Keratinocyte (primary cell): Measurements from ENCODE around the gene NUP214. TPM values are rescaled to one million over a fixed set of nuclear protein-coding genes. Genes with fewer than 3 reads are reported as not detected.

Experiments
- DNase-seq: peaks from one replicate; pipeline ENCODE4 v3.0.0-alpha.2; 2011; ENCODE audit warnings: low read depth, missing footprints, low spot score
- FAIRE-seq: peaks from 2 replicates; lab custom pipeline; 2011; peaks lifted over from hg19 to GRCh38; lab: Jason Lieb, UNC
- H2AFZ ChIP-seq: 2 replicates; pipeline ENCODE4 v1.6.0; 2012; ENCODE audit warnings: low read length, control low read depth, inconsistent platforms; ENCODE audit not compliant: control insufficient read depth
- H3K27ac ChIP-seq: 2 replicates; pipeline ENCODE4 v1.5.1; 2011; ENCODE audit warnings: low read length; ENCODE audit not compliant: control insufficient read depth, insufficient read depth
- H3K27me3 ChIP-seq: 3 replicates; pipeline ENCODE4 v1.6.0; 2011; ENCODE audit warnings: low read length; ENCODE audit not compliant: control insufficient read depth, insufficient read depth; ENCODE audit errors: extremely low read depth
- H3K36me3 ChIP-seq, 2 experiments: 2 replicates in 1 of 2; 3 replicates in 1 of 2; pipeline ENCODE4 v1.5.1; 2011; ENCODE audit warnings: low read length in 2 of 2, mild to moderate bottlenecking in 1 of 2; ENCODE audit not compliant: control insufficient read depth in 2 of 2, insufficient read depth in 2 of 2; ENCODE audit errors: extremely low read depth in 1 of 2
- H3K4me1 ChIP-seq: 3 replicates; pipeline ENCODE4 v1.5.1; 2011; ENCODE audit warnings: low read length; ENCODE audit not compliant: control insufficient read depth, insufficient read depth; ENCODE audit errors: extremely low read depth
- H3K4me2 ChIP-seq: 3 replicates; pipeline ENCODE4 v1.6.0; 2011; ENCODE audit warnings: low read depth, low read length; ENCODE audit not compliant: control insufficient read depth, insufficient read depth; ENCODE audit errors: extremely low read depth
- H3K4me3 ChIP-seq, 3 experiments: fragments of 200-600 bp in 1 of 3; sonication (generic) in 1 of 3; 2 replicates in 2 of 3; 3 replicates in 1 of 3; pipeline ENCODE4 v1.5.1; 2011 to 2016; ENCODE audit warnings: low read length in 3 of 3, mild to moderate bottlenecking in 3 of 3, control low read depth in 2 of 3, inconsistent platforms in 1 of 3, low read depth in 1 of 3, mixed read lengths in 1 of 3, mixed run types in 1 of 3, moderate library complexity in 1 of 3; ENCODE audit not compliant: control insufficient read depth in 2 of 3, insufficient read depth in 2 of 3; ENCODE audit errors: extremely low read depth in 1 of 3
- H3K79me2 ChIP-seq: 2 replicates; pipeline ENCODE4 v1.6.0; 2012; ENCODE audit warnings: low read length; ENCODE audit not compliant: control insufficient read depth, insufficient read depth
- H3K9ac ChIP-seq: 3 replicates; pipeline ENCODE4 v1.6.0; 2011; ENCODE audit warnings: low read length; ENCODE audit not compliant: control insufficient read depth, insufficient read depth; ENCODE audit errors: extremely low read depth
- H3K9me1 ChIP-seq: 3 replicates; pipeline ENCODE4 v1.6.0; 2011; ENCODE audit warnings: low read length; ENCODE audit not compliant: control insufficient read depth, insufficient read depth; ENCODE audit errors: extremely low read depth
- H3K9me3 ChIP-seq: 2 replicates; pipeline ENCODE4 v1.5.1; 2012; ENCODE audit warnings: low read depth, low read length; ENCODE audit not compliant: control insufficient read depth
- H4K20me1 ChIP-seq: 3 replicates; pipeline ENCODE4 v1.6.0; 2011; ENCODE audit warnings: low read length; ENCODE audit not compliant: control insufficient read depth, insufficient read depth; ENCODE audit errors: extremely low read depth
- CTCF ChIP-seq, 3 experiments: IDR thresholded peaks in 1 of 3; conservative IDR thresholded peaks in 1 of 3; optimal IDR thresholded peaks in 1 of 3; 2 replicates in 2 of 3; 3 replicates in 1 of 3; pipeline versions ENCODE3 to v1.5.1; 2011; ENCODE audit warnings: low read length in 3 of 3, mild to moderate bottlenecking in 3 of 3, moderate library complexity in 2 of 3, control low read depth in 1 of 3, inconsistent platforms in 1 of 3; ENCODE audit not compliant: insufficient read depth in 2 of 3; ENCODE audit errors: extremely low read depth in 1 of 3
- EZH2 ChIP-seq: IDR thresholded peaks from one replicate; pipeline ENCODE4 v1.6.1; 2012; ENCODE audit warnings: inconsistent platforms, mild to moderate bottlenecking, low read length, moderate library complexity
- dilution Hi-C: fragments of 300-500 bp; cut with MboI; formaldehyde crosslinking; loops from one replicate; pipeline ENCODE4 v1.7.0; 2020; ENCODE audit warnings: low sequenced_read_pairs; ENCODE audit not compliant: extremely low pct_ligation_motif_present
- polyA plus RNA-seq, 5 experiments: library from polyadenylated mRNA; depleted of rRNA in 3 of 5; stranded (reverse) in 3 of 5; stranded (forward) in 1 of 5; unstranded in 1 of 5; fragments of >200 nt; gene quantifications; 1 replicate in 1 of 5; 2 replicates in 3 of 5; 3 replicates in 1 of 5; pipeline versions ENCODE4 v1.2.1 to v1.2.3, GENCODE V29; 2011 to 2012; ENCODE audit warnings: missing spikeins in 2 of 5, low read depth in 1 of 5, low replicate concordance in 1 of 5

The NUP214 gene
- polyA plus RNA-seq, 1 donor (not counting 4 experiments of a cell fraction or from before 2014, with no cell fraction given) = 7.3 TPM

GRCh38 chr9:131214286-131214856 lies 89.0 kb downstream of the NUP214 start:
- H3K9ac ChIP-seq = no peak overlapping the region
- H3K4me1 ChIP-seq = no peaks in the 10 kb centered on the region
- H3K36me3 ChIP-seq = peaks cover 5 to 10% of the 10 kb centered on the region in 2 experiments
- DNase-seq = no peak
- H3K4me2 ChIP-seq = no peak overlapping the region
- FAIRE-seq = no peak
- TF ChIP-seq EZH2 = no peak
- TF ChIP-seq CTCF (optimal IDR thresholded peaks at IDR 0.05 in 1 of 3, IDR thresholded peaks at IDR 0.05 in 1 of 3, conservative IDR thresholded peaks at IDR 0.05 in 1 of 3; ENCODE audit: extremely low read depth in 1 of 3, insufficient read depth in 2 of 3, low read length in 3 of 3) = no peak
- no peaks in the 10 kb centered on the region for H3K79me2 ChIP-seq
- H3K4me3 ChIP-seq = no peak overlapping the region
- no peaks in the 10 kb centered on the region for H3K9me3 ChIP-seq
- dilution Hi-C loops = no loop called here
- no peaks in the 10 kb centered on the region for H3K27me3 ChIP-seq
- no peak overlapping the region for H3K27ac ChIP-seq
- no peaks in the 10 kb centered on the region for H3K9me1 ChIP-seq
- H4K20me1 ChIP-seq = no peaks in the 10 kb centered on the region
- no peak overlapping the region for H2AFZ ChIP-seq

GRCh38 chr9:131214876-131215275 lies 89.5 kb downstream of the NUP214 start:
- dilution Hi-C loops = no loop called here
- H2AFZ ChIP-seq = no peak overlapping the region

More at GRCh38 chr9:131214876-131215275, 89.5 kb downstream of the NUP214 start:
- TF ChIP-seq CTCF (optimal IDR thresholded peaks at IDR 0.05 in 1 of 3, IDR thresholded peaks at IDR 0.05 in 1 of 3, conservative IDR thresholded peaks at IDR 0.05 in 1 of 3; ENCODE audit: extremely low read depth in 1 of 3, insufficient read depth in 2 of 3, low read length in 3 of 3) = no peak
- no peak for TF ChIP-seq EZH2
- Histone ChIP-seq H3K4me1 (no peaks in the 10 kb centered on the region), H3K27me3 (no peaks in the 10 kb centered on the region), H3K79me2 (no peaks in the 10 kb centered on the region), H3K9me3 (no peaks in the 10 kb centered on the region), H3K9ac (no peak overlapping the region), H4K20me1 (no peaks in the 10 kb centered on the region), H3K27ac (no peak overlapping the region), H3K4me3 (no peak overlapping the region), H3K4me2 (no peak overlapping the region), H3K9me1 (no peaks in the 10 kb centered on the region), H3K36me3 (peaks cover 5 to 10% of the 10 kb centered on the region in 2 experiments)
- FAIRE-seq (no peak), DNase-seq (no peak)
